OCI-LY7 (cell line): ENCODE data around the gene MIEN1. TPM values are rescaled to one million over a fixed set of nuclear protein-coding genes. Genes with fewer than 3 reads are reported as not detected.

ENCODE experiments used
- BruUV-seq: library from RNA; stranded (reverse); fragments of 400-500 nt; replicated peaks from 2 replicates; lab custom pipeline; 2021; lab: Mats Ljungman, UMichigan
- CTCF ChIA-PET: fragments of 300-600 bp; sonication (Branson Sonifier 250); formaldehyde crosslinking; loops from one replicate; lab custom pipeline; 2022; ENCODE audit warnings: antibody characterized with exemption; ENCODE audit not compliant: unreplicated experiment; lab: Charles Lee
- POLR2A ChIA-PET: fragments of 300-600 bp; sonication (Branson Sonifier 250); formaldehyde crosslinking; loops from one replicate; lab custom pipeline; 2022; ENCODE audit warnings: antibody characterized with exemption; lab: Charles Lee
- DNase-seq: peaks from one replicate; pipeline ENCODE4 v3.0.0-alpha.2; 2015; ENCODE audit warnings: low spot score
- H2AFZ ChIP-seq: fragments of 200-600 bp; sonication (generic), shearing (Covaris generic); 2 replicates; pipeline ENCODE4 v1.6.1; 2014; ENCODE audit warnings: mild to moderate bottlenecking, antibody characterized with exemption, low read length, moderate library complexity
- H3K27ac ChIP-seq: fragments of 200-600 bp; sonication (generic); 2 replicates; pipeline ENCODE4 v1.5.1; 2014; ENCODE audit warnings: mixed run types, low read depth, mild to moderate bottlenecking, moderate library complexity, low read length, inconsistent platforms; ENCODE audit not compliant: poor library complexity, severe bottlenecking
- H3K36me3 ChIP-seq: fragments of 200-600 bp; sonication (generic); 2 replicates; pipeline ENCODE4 v1.6.1; 2014; ENCODE audit warnings: mild to moderate bottlenecking, antibody characterized with exemption, low read length, moderate library complexity, mixed read lengths; ENCODE audit not compliant: insufficient read depth
- H3K4me1 ChIP-seq: fragments of 200-600 bp; sonication (generic); 2 replicates; pipeline ENCODE4 v1.5.1; 2014; ENCODE audit warnings: mild to moderate bottlenecking, low read length; ENCODE audit not compliant: insufficient read depth, poor library complexity, severe bottlenecking
- H3K4me2 ChIP-seq: fragments of 200-600 bp; sonication (generic); 2 replicates; pipeline ENCODE4 v1.6.1; 2014; ENCODE audit warnings: mild to moderate bottlenecking, low read length
- H3K4me3 ChIP-seq: fragments of 200-600 bp; sonication (generic); 2 replicates; pipeline ENCODE4 v1.5.1; 2014; ENCODE audit warnings: mild to moderate bottlenecking, low read depth, low read length; ENCODE audit not compliant: poor library complexity, severe bottlenecking
- H3K79me2 ChIP-seq: fragments of 200-600 bp; sonication (generic); 2 replicates; pipeline ENCODE4 v1.6.1; 2016; ENCODE audit warnings: low read depth, mild to moderate bottlenecking, low read length, moderate library complexity, mixed read lengths; ENCODE audit not compliant: insufficient read depth
- H3K9me2 ChIP-seq: fragments of 200-600 bp; sonication (generic); 2 replicates; pipeline ENCODE4 v1.6.1; 2016; ENCODE audit warnings: mild to moderate bottlenecking, low read length, mixed read lengths; ENCODE audit not compliant: insufficient read depth
- H3K9me3 ChIP-seq: fragments of 200-600 bp; sonication (generic); 2 replicates; pipeline ENCODE4 v1.6.1; 2014; ENCODE audit warnings: mild to moderate bottlenecking, mixed run types, low read length, mixed read lengths
- H4K20me1 ChIP-seq: fragments of 200-600 bp; sonication (generic); 2 replicates; pipeline ENCODE4 v1.6.1; 2014; ENCODE audit warnings: mild to moderate bottlenecking, antibody characterized with exemption, low read length, moderate library complexity, mixed read lengths; ENCODE audit not compliant: insufficient read depth
- EZH2phosphoT487 ChIP-seq: fragments of 200-600 bp; sonication (generic); IDR thresholded peaks from 2 replicates; pipeline ENCODE4 v1.6.1; 2018; ENCODE audit warnings: low read depth, borderline replicate concordance, mild to moderate bottlenecking, mixed run types, antibody characterized with exemption, low read length, moderate library complexity, mixed read lengths
- intact Hi-C: fragments of 100-400 bp; cut with micrococcal nuclease; formaldehyde crosslinking; loops from one replicate; pipeline ENCODE4 v1.10.0; 2022; ENCODE audit not compliant: unreplicated experiment
- total RNA-seq, 2 experiments: library from RNA; depleted of rRNA in 1 of 2; stranded (reverse); fragments of >200 nt in 1 of 2; shearing (Covaris generic) in 1 of 2; gene quantifications; 2 replicates each; pipeline ENCODE4 v1.2.3, GENCODE V29; 2014 to 2022
- TF ChIP-seq, protein P1 (sequence below): fragments of 200-600 bp; sonication (generic); conservative IDR thresholded peaks from 2 replicates; pipeline ENCODE4 v1.5.1; 2014; ENCODE audit warnings: mild to moderate bottlenecking, antibody characterized with exemption, low read length, moderate library complexity, mixed read lengths

Gene MIEN1
- total RNA-seq, 2 experiments from 2014 or later: 55.4 to 89.9 TPM

DNA sequence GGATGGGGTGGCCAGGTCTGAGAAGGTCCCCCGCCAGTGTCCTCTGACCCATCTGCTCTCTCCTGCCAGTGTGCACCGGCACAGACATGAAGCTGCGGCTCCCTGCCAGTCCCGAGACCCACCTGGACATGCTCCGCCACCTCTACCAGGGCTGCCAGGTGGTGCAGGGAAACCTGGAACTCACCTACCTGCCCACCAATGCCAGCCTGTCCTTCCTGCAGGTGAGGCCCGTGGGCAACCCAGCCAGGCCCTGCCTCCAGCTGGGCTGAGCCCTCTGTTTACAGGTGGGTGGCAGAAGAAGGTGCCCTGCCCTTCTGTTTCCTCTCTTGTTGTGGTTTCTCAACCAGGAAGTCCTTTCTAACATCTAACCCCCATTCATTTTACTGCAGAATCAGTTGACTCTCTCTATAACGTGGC lies 23.4 kb downstream of the MIEN1 start:
- no peaks in the 10 kb centered on the region for H4K20me1 ChIP-seq
- no peak overlapping the region for H2AFZ ChIP-seq
- BruUV-seq: no TSS peak
- ChIA-PET POLR2A (no interaction called here), CTCF (no interaction called here)
- H3K9me2 ChIP-seq: no peaks in the 10 kb centered on the region
- no peak overlapping the region for H3K4me2 ChIP-seq
- DNase-seq: no peak
- intact Hi-C loops: no loop called here
- no peak overlapping the region for H3K27ac ChIP-seq
- no peaks in the 10 kb centered on the region for H3K36me3 ChIP-seq
- H3K4me1 ChIP-seq: peaks cover 4% of the 10 kb centered on the region
- no peaks in the 10 kb centered on the region for H3K79me2 ChIP-seq
- H3K4me3 ChIP-seq: no peak overlapping the region
- no peaks in the 10 kb centered on the region for H3K9me3 ChIP-seq
- TF ChIP-seq EZH2phosphoT487: no peak
- TF ChIP-seq, protein P1, sequence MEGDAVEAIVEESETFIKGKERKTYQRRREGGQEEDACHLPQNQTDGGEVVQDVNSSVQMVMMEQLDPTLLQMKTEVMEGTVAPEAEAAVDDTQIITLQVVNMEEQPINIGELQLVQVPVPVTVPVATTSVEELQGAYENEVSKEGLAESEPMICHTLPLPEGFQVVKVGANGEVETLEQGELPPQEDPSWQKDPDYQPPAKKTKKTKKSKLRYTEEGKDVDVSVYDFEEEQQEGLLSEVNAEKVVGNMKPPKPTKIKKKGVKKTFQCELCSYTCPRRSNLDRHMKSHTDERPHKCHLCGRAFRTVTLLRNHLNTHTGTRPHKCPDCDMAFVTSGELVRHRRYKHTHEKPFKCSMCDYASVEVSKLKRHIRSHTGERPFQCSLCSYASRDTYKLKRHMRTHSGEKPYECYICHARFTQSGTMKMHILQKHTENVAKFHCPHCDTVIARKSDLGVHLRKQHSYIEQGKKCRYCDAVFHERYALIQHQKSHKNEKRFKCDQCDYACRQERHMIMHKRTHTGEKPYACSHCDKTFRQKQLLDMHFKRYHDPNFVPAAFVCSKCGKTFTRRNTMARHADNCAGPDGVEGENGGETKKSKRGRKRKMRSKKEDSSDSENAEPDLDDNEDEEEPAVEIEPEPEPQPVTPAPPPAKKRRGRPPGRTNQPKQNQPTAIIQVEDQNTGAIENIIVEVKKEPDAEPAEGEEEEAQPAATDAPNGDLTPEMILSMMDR: no peak

GRCh38 chr17:39706383-39706782 lies 23.9 kb downstream of the MIEN1 start:
- ChIA-PET CTCF (no interaction called here), POLR2A (no interaction called here)
- Histone ChIP-seq H2AFZ (no peak overlapping the region), H3K4me1 (peaks cover 4% of the 10 kb centered on the region), H3K9me3 (no peaks in the 10 kb centered on the region), H3K36me3 (no peaks in the 10 kb centered on the region), H3K27ac (no peak overlapping the region), H3K79me2 (no peaks in the 10 kb centered on the region), H3K4me2 (no peak overlapping the region), H4K20me1 (no peaks in the 10 kb centered on the region), H3K9me2 (no peaks in the 10 kb centered on the region), H3K4me3 (no peak overlapping the region)
- DNase-seq: no peak
- no TSS peak for BruUV-seq
- no peak for TF ChIP-seq EZH2phosphoT487
- TF ChIP-seq, protein P1: no peak
- intact Hi-C loops: no loop called here

GRCh38 chr17:39705786-39706348 lies 24.5 kb downstream of the MIEN1 start:
- Histone ChIP-seq H3K4me1 (peaks cover 4% of the 10 kb centered on the region), H3K9me3 (no peaks in the 10 kb centered on the region), H3K9me2 (no peaks in the 10 kb centered on the region), H3K27ac (no peak overlapping the region), H4K20me1 (no peaks in the 10 kb centered on the region), H3K4me3 (no peak overlapping the region), H3K4me2 (no peak overlapping the region), H3K79me2 (no peaks in the 10 kb centered on the region), H2AFZ (no peak overlapping the region), H3K36me3 (no peaks in the 10 kb centered on the region)
- TF ChIP-seq, protein P1: no peak
- no peak for TF ChIP-seq EZH2phosphoT487
- CTCF ChIA-PET: no interaction called here
- intact Hi-C loops: no loop called here
- POLR2A ChIA-PET: no interaction called here
- BruUV-seq: no TSS peak
- DNase-seq: no peak
